HG02763 (cell line): Measurements from ENCODE around the gene VAV3.

Source experiments
- ATAC-seq: cut with Tn5 transposase; IDR thresholded peaks from one replicate; pipeline ENCODE4 v1.9.1; 2021; ENCODE audit warnings: mild to moderate bottlenecking, moderate library complexity; ENCODE audit not compliant: unreplicated experiment

Gene VAV3

GRCh38 chr1:107972391-107973180, 7.6 kb upstream of the VAV3 start:
- no peak for ATAC-seq

GRCh38 chr1:107966550-107966949, 1.6 kb upstream of the VAV3 start:
- no peak for ATAC-seq

GRCh38 chr1:107964336-107965109, 457 bp downstream of the VAV3 start:
- no peak for ATAC-seq

GRCh38 chr1:107963601-107964335, 1.2 kb downstream of the VAV3 start:
- peak; percentile 86 for ATAC-seq

GRCh38 chr1:107963008-107963407, 2.0 kb downstream of the VAV3 start:
- no peak for ATAC-seq

- ATAC-seq = no peak
Observed at GRCh38 chr1:107954719-107955415, 10.1 kb downstream of the VAV3 start.

GRCh38 chr1:107954126-107954525, 10.9 kb downstream of the VAV3 start:
- no peak for ATAC-seq

GRCh38 chr1:107953556-107953955, 11.4 kb downstream of the VAV3 start:
- ATAC-seq = no peak

GRCh38 chr1:107952989-107953388, 12.0 kb downstream of the VAV3 start:
- ATAC-seq = no peak

GRCh38 chr1:107950464-107950863, 14.5 kb downstream of the VAV3 start:
- ATAC-seq = no peak

- peak; percentile 85 for ATAC-seq
Observed at GRCh38 chr1:107949467-107950253, 15.3 kb downstream of the VAV3 start.

GRCh38 chr1:107946794-107947193, 18.2 kb downstream of the VAV3 start:
- no peak for ATAC-seq

- no peak for ATAC-seq
Observed at GRCh38 chr1:107943694-107944093, 21.3 kb downstream of the VAV3 start.

- no peak for ATAC-seq
Observed at GRCh38 chr1:107942814-107943213, 22.2 kb downstream of the VAV3 start.

GRCh38 chr1:107941531-107941930, 23.4 kb downstream of the VAV3 start:
- ATAC-seq = no peak

GRCh38 chr1:107941123-107941522, 23.9 kb downstream of the VAV3 start:
- no peak for ATAC-seq

- ATAC-seq = no peak
Observed at GRCh38 chr1:107940701-107941100, 24.3 kb downstream of the VAV3 start.

GRCh38 chr1:107940017-107940577, 24.9 kb downstream of the VAV3 start:
- ATAC-seq = no peak

- no peak for ATAC-seq
Observed at GRCh38 chr1:107939256-107939655, 25.7 kb downstream of the VAV3 start.
